H1 (cell line): ENCODE measurements around the gene CNN3. TPM values are rescaled to one million over a fixed set of nuclear protein-coding genes. Genes with fewer than 3 reads are reported as not detected.

Experiments
- CTCF ChIA-PET: fragments of 300-600 bp; sonication (Branson Sonifier 250); formaldehyde crosslinking; loops from one replicate; lab custom pipeline; 2021; ENCODE audit not compliant: partially characterized antibody; lab: Charles Lee
- POLR2A ChIA-PET: fragments of 300-600 bp; sonication (Branson Sonifier 250); formaldehyde crosslinking; loops from one replicate; lab custom pipeline; 2021; ENCODE audit warnings: inconsistent platforms; ENCODE audit not compliant: partially characterized antibody; lab: Charles Lee
- DNase-seq, 2 experiments: peaks; one replicate each; pipeline versions ENCODE4 v3.0.0 to v3.0.0-alpha.2; 2010 to 2022; ENCODE audit warnings: low spot score in 2 of 2, low read depth in 1 of 2, mixed read lengths in 1 of 2
- FAIRE-seq: peaks from 2 replicates; lab custom pipeline; 2011; peaks lifted over from hg19 to GRCh38; lab: Jason Lieb, UNC
- H2AFZ ChIP-seq: 2 replicates; pipeline ENCODE4 v1.8.1; 2012; ENCODE audit warnings: low read length, inconsistent platforms
- H2AK5ac ChIP-seq: 2 replicates; pipeline ENCODE4 v1.6.1; 2013; ENCODE audit warnings: low read depth, low read length
- H2BK120ac ChIP-seq: replicated peaks from 2 replicates; pipeline ENCODE3; 2013; ENCODE audit warnings: low read depth, low read length, inconsistent platforms
- H2BK12ac ChIP-seq: 2 replicates; pipeline ENCODE4 v1.6.1; 2013; ENCODE audit warnings: low read depth, low read length
- H2BK15ac ChIP-seq: 2 replicates; pipeline ENCODE4 v1.6.1; 2013; ENCODE audit warnings: low read length
- H2BK20ac ChIP-seq: 2 replicates; pipeline ENCODE4 v1.6.1; 2013; ENCODE audit warnings: low read length
- H2BK5ac ChIP-seq: 2 replicates; pipeline ENCODE4 v1.6.1; 2013; ENCODE audit warnings: low read depth, low read length
- H3K14ac ChIP-seq: 2 replicates; pipeline ENCODE4 v1.6.1; 2013; ENCODE audit warnings: inconsistent platforms; ENCODE audit not compliant: insufficient read length
- H3K18ac ChIP-seq: 2 replicates; pipeline ENCODE4 v1.6.1; 2013; ENCODE audit warnings: low read length; ENCODE audit errors: extremely low read depth
- H3K23ac ChIP-seq: 2 replicates; pipeline ENCODE4 v1.6.1; 2013; ENCODE audit warnings: inconsistent platforms; ENCODE audit not compliant: insufficient read length
- H3K23me2 ChIP-seq: 2 replicates; pipeline ENCODE4 v1.6.1; 2013; ENCODE audit warnings: low read depth, low read length
- H3K27ac ChIP-seq: 2 replicates; pipeline ENCODE4 v1.6.1; 2011; ENCODE audit warnings: low read depth, low read length, inconsistent platforms
- H3K27me3 ChIP-seq, 4 experiments: replicated peaks in 1 of 4; 1 replicate in 1 of 4; 2 replicates in 3 of 4; pipeline versions ENCODE4 v1.6.1 to v1.8.1; 2011 to 2013; ENCODE audit warnings: low read length in 3 of 4, mild to moderate bottlenecking in 3 of 4, inconsistent platforms in 2 of 4, mixed read lengths in 2 of 4, moderate library complexity in 1 of 4; ENCODE audit not compliant: control insufficient read depth in 3 of 4, insufficient read depth in 3 of 4; ENCODE audit errors: extremely low read depth in 1 of 4
- H3K36me3 ChIP-seq, 4 experiments: 2 replicates each; pipeline versions ENCODE4 v1.6.1 to v1.8.1; 2011 to 2013; ENCODE audit warnings: mild to moderate bottlenecking in 4 of 4, low read length in 3 of 4, moderate library complexity in 2 of 4, control low read depth in 1 of 4, inconsistent platforms in 1 of 4; ENCODE audit not compliant: insufficient read depth in 4 of 4, control insufficient read depth in 2 of 4
- H3K4ac ChIP-seq: replicated peaks from 2 replicates; pipeline ENCODE3; 2013; ENCODE audit warnings: low read length, low read depth, mixed read lengths, inconsistent platforms; ENCODE audit not compliant: insufficient read length
- H3K4me1 ChIP-seq, 4 experiments: replicated peaks in 1 of 4; 1 replicate in 1 of 4; 2 replicates in 3 of 4; pipeline versions ENCODE4 v1.6.1 to v1.8.1; 2011 to 2013; ENCODE audit warnings: low read length in 3 of 4, inconsistent platforms in 2 of 4, mixed read lengths in 1 of 4; ENCODE audit not compliant: insufficient read depth in 4 of 4, control insufficient read depth in 3 of 4
- H3K4me2 ChIP-seq, 2 experiments: 2 replicates each; pipeline versions ENCODE4 v1.6.1 to v1.8.1; 2011 to 2013; ENCODE audit warnings: low read depth in 2 of 2, low read length in 2 of 2, control low read depth in 1 of 2, inconsistent platforms in 1 of 2, mild to moderate bottlenecking in 1 of 2; ENCODE audit not compliant: insufficient read depth in 1 of 2
- H3K4me3 ChIP-seq, 4 experiments: fragments of 200-600, 300-600 bp in 1 of 4; sonication (generic), shearing (Covaris generic), sonication (Bioruptor Twin) in 1 of 4; 2 replicates each; pipeline versions ENCODE4 v1.5.1 to v1.8.1; 2011 to 2016; ENCODE audit warnings: low read length in 4 of 4, low read depth in 3 of 4, control low read depth in 2 of 4, inconsistent platforms in 2 of 4, mild to moderate bottlenecking in 2 of 4, mixed read lengths in 1 of 4, moderate library complexity in 1 of 4; ENCODE audit not compliant: insufficient read depth in 2 of 4; ENCODE audit errors: extremely low read depth in 1 of 4
- H3K56ac ChIP-seq: replicated peaks from 2 replicates; pipeline ENCODE3; 2013; ENCODE audit warnings: low read depth, mild to moderate bottlenecking, mixed read lengths, low read length, inconsistent platforms; ENCODE audit not compliant: insufficient read length
- H3K79me1 ChIP-seq: 2 replicates; pipeline ENCODE4 v1.6.1; 2013; ENCODE audit warnings: low read depth, low read length, control low read depth
- H3K79me2 ChIP-seq, 2 experiments: 2 replicates each; pipeline versions ENCODE4 v1.6.1 to v1.8.1; 2012 to 2013; ENCODE audit warnings: low read length in 2 of 2, mild to moderate bottlenecking in 2 of 2, inconsistent platforms in 1 of 2; ENCODE audit not compliant: insufficient read depth in 2 of 2, control insufficient read depth in 1 of 2
- H3K9ac ChIP-seq, 4 experiments: replicated peaks in 1 of 4; 1 replicate in 1 of 4; 2 replicates in 3 of 4; pipeline versions ENCODE4 v1.6.1 to v1.8.1; 2011 to 2013; ENCODE audit warnings: low read depth in 3 of 4, low read length in 3 of 4, control low read depth in 2 of 4, mild to moderate bottlenecking in 2 of 4, moderate library complexity in 2 of 4, inconsistent platforms in 1 of 4; ENCODE audit errors: extremely low read depth in 1 of 4
- H3K9me3 ChIP-seq, 2 experiments: 2 replicates each; pipeline versions ENCODE4 v1.6.1 to v1.8.1; 2012 to 2013; ENCODE audit warnings: mild to moderate bottlenecking in 2 of 2, moderate library complexity in 2 of 2, control low read depth in 1 of 2, inconsistent platforms in 1 of 2, low read depth in 1 of 2, low read length in 1 of 2, mixed read lengths in 1 of 2; ENCODE audit not compliant: insufficient read depth in 2 of 2
- H4K20me1 ChIP-seq, 2 experiments: replicated peaks in 1 of 2; 2 replicates each; pipeline versions ENCODE3 to v1.8.1; 2011 to 2013; ENCODE audit warnings: inconsistent platforms in 2 of 2, low read length in 2 of 2, mild to moderate bottlenecking in 1 of 2; ENCODE audit not compliant: insufficient read depth in 2 of 2, control insufficient read depth in 1 of 2
- H4K5ac ChIP-seq: 2 replicates; pipeline ENCODE4 v1.6.1; 2013; ENCODE audit warnings: low read length, low read depth, mixed read lengths, inconsistent platforms; ENCODE audit not compliant: insufficient read length
- H4K8ac ChIP-seq: 2 replicates; pipeline ENCODE4 v1.8.0; 2013; ENCODE audit warnings: mild to moderate bottlenecking, moderate library complexity, low read length, inconsistent platforms; ENCODE audit not compliant: insufficient read depth; ENCODE audit errors: extremely low read depth
- H4K91ac ChIP-seq: replicated peaks from 2 replicates; pipeline ENCODE3; 2013; ENCODE audit warnings: low read length, mixed read lengths, inconsistent platforms; ENCODE audit not compliant: insufficient read length
- EP300 ChIP-seq, 2 experiments: IDR thresholded peaks; 1 replicate in 1 of 2; 2 replicates in 1 of 2; pipeline ENCODE4 v1.6.1; 2011 to 2012; ENCODE audit warnings: low read depth in 2 of 2, low read length in 2 of 2, mild to moderate bottlenecking in 2 of 2, borderline replicate concordance in 1 of 2, inconsistent platforms in 1 of 2, moderate library complexity in 1 of 2
- GTF2F1 ChIP-seq: IDR thresholded peaks from 2 replicates; pipeline ENCODE4 v1.6.1; 2012; ENCODE audit warnings: low read depth, low read length, improper control_type of control experiment, borderline replicate concordance
- JUN ChIP-seq: IDR thresholded peaks from 2 replicates; pipeline ENCODE4 v1.6.1; 2011; ENCODE audit warnings: low read depth, mild to moderate bottlenecking, improper control_type of control experiment, low read length
- KDM4A ChIP-seq: IDR thresholded peaks from one replicate; pipeline ENCODE4 v1.7.1; 2012; ENCODE audit warnings: low read depth, mild to moderate bottlenecking, moderate library complexity, low read length, inconsistent platforms; ENCODE audit not compliant: severe bottlenecking
- POLR2A ChIP-seq, 2 experiments: IDR thresholded peaks; 1 replicate in 1 of 2; 2 replicates in 1 of 2; pipeline ENCODE4 v1.6.1; 2011; ENCODE audit warnings: low read depth in 2 of 2, low read length in 2 of 2, mild to moderate bottlenecking in 2 of 2; ENCODE audit errors: control extremely low read depth in 1 of 2
- RAD21 ChIP-seq, 2 experiments: IDR thresholded peaks in 1 of 2; conservative IDR thresholded peaks in 1 of 2; 2 replicates each; pipeline ENCODE4 v1.6.1; 2011; ENCODE audit warnings: low read depth in 2 of 2, low read length in 2 of 2, improper control_type of control experiment in 1 of 2, inconsistent platforms in 1 of 2, mild to moderate bottlenecking in 1 of 2, moderate library complexity in 1 of 2
- RBBP5 ChIP-seq: IDR thresholded peaks from 2 replicates; pipeline ENCODE4 v1.7.1; 2012; ENCODE audit warnings: low read depth, mild to moderate bottlenecking, inconsistent platforms, low read length, moderate library complexity, borderline replicate concordance
- SIN3A ChIP-seq, 2 experiments: IDR thresholded peaks in 1 of 2; conservative IDR thresholded peaks in 1 of 2; 2 replicates each; pipeline ENCODE4 v1.6.1; 2011 to 2012; ENCODE audit warnings: low read length in 2 of 2, improper control_type of control experiment in 1 of 2, low read depth in 1 of 2, mild to moderate bottlenecking in 1 of 2
- SP4 ChIP-seq: IDR thresholded peaks from 2 replicates; pipeline ENCODE4 v1.6.1; 2012; ENCODE audit warnings: low read length, inconsistent platforms
- SUZ12 ChIP-seq: fragments of 200-600 bp; sonication (generic); IDR thresholded peaks from 2 replicates; pipeline ENCODE4 v1.6.1; 2012; ENCODE audit warnings: mild to moderate bottlenecking, inconsistent platforms, low read length, moderate library complexity, mixed read lengths
- WGBS, 2 experiments: shearing (Covaris generic) in 1 of 2; methylation state at CpG; one replicate each; pipeline versions ENCODE4 v1.1.6 to v1.1.7; 2013 to 2015; ENCODE audit warnings: low lambda C conversion rate in 2 of 2, mixed read lengths in 2 of 2, inconsistent platforms in 1 of 2, low coverage in 1 of 2, missing lambda C conversion rate in 1 of 2; ENCODE audit not compliant: insufficient replicate concordance in 2 of 2, insufficient coverage in 1 of 2, insufficient read length in 1 of 2; ENCODE audit errors: extremely low coverage in 1 of 2, missing lambda C conversion rate in 1 of 2; 5-methylcytosine and 5-hydroxymethylcytosine counted together
- polyA plus RNA-seq, 7 experiments: library from polyadenylated mRNA; depleted of rRNA in 3 of 7; stranded (reverse) in 5 of 7; unstranded in 2 of 7; fragments of >200 nt in 5 of 7; fragments of 200-250 nt in 2 of 7; gene quantifications; 1 replicate in 5 of 7; 2 replicates in 1 of 7; 4 replicates in 1 of 7; pipeline versions ENCODE4 v1.2.1 to v1.2.3, GENCODE V29; 2011 to 2013; ENCODE audit warnings: missing spikeins in 2 of 7, mixed read lengths in 2 of 7
- total RNA-seq: library from RNA; stranded (reverse); fragmentation: NEBNext Ultra II Directional; extraction: Animal tissue kit (Norgen Biotek cat#: 25700); gene quantifications from 2 replicates; pipeline ENCODE4 v1.2.1, GENCODE V29; 2021

CNN3 gene
- total and polyA plus RNA-seq, 2 of the 8 experiments (the other 6 are each of a cell fraction or from before 2014, with no cell fraction given): 134 to 266 TPM

- H3K4me1 ChIP-seq: peaks cover 0 to 2% (median 0%) of the 10 kb centered on the region in 4 experiments; a peak in 3 of 7 replicates
- H3K9me3 ChIP-seq: no peaks in the 10 kb centered on the region
- POLR2A ChIA-PET: interaction anchor here (0.8 to 1.7 kb wide), 2 partner anchors 9 to 11 kb away, joined by 3 to 6 read pairs; no protein-coding TSS in a partner anchor
- H4K5ac ChIP-seq: no peak overlapping the region
- H2AFZ ChIP-seq: no peak overlapping the region
- H3K4me3 ChIP-seq: no peak overlapping the region
- no peak overlapping the region for H4K8ac ChIP-seq
- H2BK5ac ChIP-seq: no peak overlapping the region
- H3K14ac ChIP-seq: no peak overlapping the region
- H2BK15ac ChIP-seq: no peak overlapping the region
- no peak overlapping the region for H2BK120ac ChIP-seq
- no peak for FAIRE-seq
- WGBS, 2 experiments: 91% methylated on average over 7 of the region's 7 CpGs; no CpG with 5 or more reads in 1 of the 2 experiments
- no peak overlapping the region for H3K4ac ChIP-seq
- H3K18ac ChIP-seq: no peak overlapping the region
- no peak for DNase-seq
- H3K23me2 ChIP-seq: no peaks in the 10 kb centered on the region
- peaks cover 0 to 12% of the 10 kb centered on the region in 2 experiments; a peak in 2 of 4 replicates for H3K79me2 ChIP-seq
- H3K56ac ChIP-seq: no peak overlapping the region
- peaks cover 16 to 83% (median 59%) of the 10 kb centered on the region in 4 experiments for H3K36me3 ChIP-seq
- no peaks in the 10 kb centered on the region; the same call in none of the 2 replicates for H3K79me1 ChIP-seq
- H4K20me1 ChIP-seq: peaks cover 0 to 16% of the 10 kb centered on the region in 2 experiments
- H3K27ac ChIP-seq: no peak overlapping the region
- H3K27me3 ChIP-seq: no peaks in the 10 kb centered on the region
- H3K4me2 ChIP-seq: no peak overlapping the region
- H2AK5ac ChIP-seq: no peak overlapping the region
- H2BK20ac ChIP-seq: no peak overlapping the region
- no peak overlapping the region for H3K23ac ChIP-seq
- CTCF ChIA-PET: interaction anchor here (0.6 to 2.0 kb wide), 5 partner anchors 11 to 144 kb away, joined by 3 to 9 read pairs (median 3); no protein-coding TSS in a partner anchor
- no peak overlapping the region for H3K9ac ChIP-seq
- H2BK12ac ChIP-seq: no peak overlapping the region
- H4K91ac ChIP-seq: no peak overlapping the region
- TF ChIP-seq SP4 (no peak), JUN (no peak), POLR2A (IDR thresholded peaks at IDR 0.05; ENCODE audit: control extremely low read depth in 1 of 2, low read depth in 2 of 2, low read length in 2 of 2) (no peak), SUZ12 (no peak), RAD21 (IDR thresholded peaks at IDR 0.05 in 1 of 2, conservative IDR thresholded peaks at IDR 0.05 in 1 of 2; ENCODE audit: low read depth in 2 of 2, low read length in 2 of 2) (no peak), KDM4A (no peak), EP300 (IDR thresholded peaks at IDR 0.05; ENCODE audit: borderline replicate concordance in 1 of 2, low read depth in 2 of 2, low read length in 2 of 2) (no peak), RBBP5 (no peak), GTF2F1 (no peak), SIN3A (conservative IDR thresholded peaks at IDR 0.05 in 1 of 2, IDR thresholded peaks at IDR 0.05 in 1 of 2; ENCODE audit: low read depth in 1 of 2, low read length in 2 of 2) (no peak)
Measured at GRCh38 chr1:94898491-94899385, 28.2 kb downstream of the CNN3 start.
